COR-L47 (cell line): Measurements from ENCODE around the gene PFDN2.
A peak's percentile ranks its signal among the peaks of the same experiment; 100 is the strongest.

Source experiments
- DNase-seq: peaks from one replicate; lab custom pipeline; 2025; lab: John Stamatoyannopoulos, UW

PFDN2 gene

DNA sequence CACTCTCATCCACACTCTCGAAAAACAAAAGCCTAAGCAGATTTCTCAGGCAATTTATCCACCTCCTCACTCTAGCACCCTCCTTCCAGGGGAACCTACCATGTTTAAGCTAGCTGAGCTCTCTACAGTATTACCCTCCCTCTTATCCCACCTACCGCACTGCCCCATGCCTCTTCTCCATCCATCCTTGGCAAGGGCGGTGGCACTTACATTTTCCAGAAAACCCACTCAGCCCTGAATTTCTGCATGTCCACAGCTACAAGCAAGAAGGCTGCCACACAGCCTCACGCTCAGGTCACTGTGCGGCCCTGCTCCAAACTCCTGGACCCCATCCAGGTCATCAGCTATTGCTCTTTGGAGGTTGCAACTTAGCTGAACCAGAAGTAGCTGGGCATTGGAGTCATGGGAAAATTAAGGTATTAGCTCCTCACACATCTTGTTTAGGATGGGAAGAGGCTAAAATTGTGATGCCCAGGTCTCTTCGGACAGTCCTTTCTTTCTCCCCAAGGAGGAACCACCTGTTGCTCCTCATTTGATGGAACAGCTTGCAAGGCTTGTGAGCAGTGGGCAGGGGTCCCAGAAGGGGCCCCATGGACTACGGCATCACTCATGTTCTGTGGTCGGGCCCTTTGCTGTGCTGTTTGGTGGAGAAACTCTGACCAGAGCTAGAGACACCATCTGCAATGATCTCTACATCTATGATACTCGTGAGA, 18.6 kb downstream of the PFDN2 start:
- DNase-seq: no peak

DNA sequence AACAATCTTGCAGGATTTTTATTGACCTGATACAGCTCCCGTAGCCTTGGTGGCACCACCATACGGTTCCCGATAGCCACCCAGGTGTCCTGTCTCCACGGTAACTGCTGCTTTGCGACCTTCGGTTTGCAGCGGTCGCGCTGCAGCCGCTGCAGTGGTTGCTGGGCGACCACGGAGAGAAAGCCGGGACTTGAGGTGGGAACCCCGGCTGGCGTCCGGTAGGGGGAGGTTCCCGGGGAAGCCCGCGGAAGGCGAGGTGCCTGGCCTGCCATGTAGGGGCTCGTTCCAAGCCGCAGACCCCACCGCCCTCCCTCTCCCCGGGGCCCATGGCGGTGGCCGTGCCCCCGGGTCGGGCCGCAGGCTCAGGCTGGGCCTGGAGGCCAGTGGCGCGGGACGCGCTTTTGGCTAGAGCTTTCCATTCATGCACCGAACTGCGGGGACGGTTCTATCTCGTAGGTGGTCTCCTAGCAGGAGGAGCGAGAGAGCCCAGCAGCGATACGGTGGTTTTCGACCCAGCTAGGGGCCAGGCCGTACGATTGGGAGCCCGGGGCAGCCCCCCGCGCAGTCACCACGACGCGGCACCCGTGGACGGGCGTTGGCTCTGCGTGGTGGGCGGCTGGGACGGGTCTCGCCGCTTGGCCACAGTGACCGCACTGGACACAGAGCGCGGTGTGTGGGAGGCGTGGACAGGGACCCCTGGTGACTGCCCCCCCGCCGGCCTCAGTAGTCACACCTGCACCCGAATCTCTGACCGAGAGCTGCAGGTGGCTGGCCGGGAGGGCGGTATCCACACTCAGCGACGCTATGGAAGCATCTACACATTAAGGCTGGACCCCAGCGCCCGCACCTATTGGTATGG, 19.4 kb downstream of the PFDN2 start, which contains the start of gene KLHDC9:
TSS of gene KLHDC9 (plus strand) at position 152 of the 859 bp plus-strand sequence. CDS start at position 327, 175 bp downstream.
- DNase-seq: peak; percentile 85

DNA sequence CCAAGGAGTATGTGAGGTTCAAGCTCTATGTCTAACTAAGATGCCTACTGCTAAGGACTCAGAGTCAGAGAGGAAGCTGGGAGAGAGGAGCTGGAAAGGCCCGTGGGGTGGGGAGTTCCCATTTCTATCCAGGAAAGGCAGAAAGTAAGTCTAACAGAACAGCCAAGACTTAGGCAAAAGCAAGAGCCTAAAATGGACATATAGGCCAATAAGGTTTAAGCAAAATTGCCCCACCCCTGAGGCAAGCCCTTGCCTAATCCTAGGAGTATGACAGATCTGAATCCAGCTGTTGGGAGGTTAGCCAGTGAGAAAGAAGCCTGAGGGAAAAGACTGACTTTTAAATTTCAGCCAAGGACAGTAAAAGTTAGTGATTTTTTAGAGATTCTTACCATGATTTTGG, 21.3 kb downstream of the PFDN2 start:
- no peak for DNase-seq

DNA sequence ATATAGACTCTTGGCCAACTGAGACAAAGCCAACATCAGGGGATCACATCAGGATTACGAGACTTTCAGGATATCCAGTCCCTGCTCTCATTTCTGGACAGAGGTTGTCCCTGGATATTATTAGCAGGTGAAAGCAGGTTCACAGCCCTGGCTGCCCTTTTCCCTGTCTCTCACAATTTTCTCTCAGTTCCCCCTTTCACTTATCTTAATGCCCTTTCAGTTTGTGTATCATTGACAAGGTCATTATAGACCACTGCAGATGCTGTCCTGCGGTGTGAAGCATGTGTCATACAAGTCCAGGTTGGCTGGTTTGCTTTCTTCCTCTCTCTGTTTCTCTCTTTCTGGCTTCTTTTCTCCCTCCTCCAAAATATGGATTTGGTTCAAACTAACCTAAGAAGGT, 21.8 kb downstream of the PFDN2 start:
- no peak for DNase-seq

DNA sequence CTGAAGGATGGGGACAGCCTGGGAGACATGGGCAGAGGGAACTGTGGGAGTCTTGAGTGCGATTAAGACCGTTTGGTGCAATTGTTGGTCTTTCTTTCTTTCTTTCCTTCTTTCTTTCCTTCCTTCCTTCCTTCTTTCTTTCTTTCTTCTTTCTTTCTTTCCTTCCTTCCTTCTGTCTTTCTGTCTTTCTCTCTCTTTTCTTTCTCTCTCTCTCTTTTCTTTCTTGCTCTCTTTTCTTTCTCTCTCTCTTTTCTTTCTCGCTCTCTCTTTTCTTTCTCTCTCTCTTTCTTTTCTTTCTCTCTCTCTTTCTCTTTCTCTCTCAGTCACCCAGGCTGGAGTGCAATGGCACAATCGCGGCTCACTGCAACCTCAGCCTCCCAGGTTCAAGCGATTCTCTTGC, 22.6 kb downstream of the PFDN2 start:
- DNase-seq: no peak

DNA sequence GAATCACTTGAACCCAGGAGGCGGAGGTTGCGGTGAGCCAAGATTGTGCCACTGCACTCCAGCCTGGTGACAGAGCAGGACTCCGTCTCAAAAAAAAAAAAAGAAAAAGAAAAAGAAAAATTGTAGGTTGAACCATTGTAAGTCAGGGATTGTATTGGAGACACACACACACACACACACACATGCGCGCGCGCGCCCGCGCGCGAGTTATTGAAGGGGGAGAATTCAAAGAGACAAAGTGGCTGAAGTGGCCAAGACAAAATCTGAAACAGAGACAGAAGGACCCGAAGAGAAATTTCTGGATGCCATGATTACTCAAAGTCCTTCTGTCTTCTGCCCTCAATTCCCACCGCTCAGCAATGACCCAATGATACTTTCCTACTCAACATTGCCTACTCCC, 23.4 kb downstream of the PFDN2 start:
- DNase-seq: no peak

DNA sequence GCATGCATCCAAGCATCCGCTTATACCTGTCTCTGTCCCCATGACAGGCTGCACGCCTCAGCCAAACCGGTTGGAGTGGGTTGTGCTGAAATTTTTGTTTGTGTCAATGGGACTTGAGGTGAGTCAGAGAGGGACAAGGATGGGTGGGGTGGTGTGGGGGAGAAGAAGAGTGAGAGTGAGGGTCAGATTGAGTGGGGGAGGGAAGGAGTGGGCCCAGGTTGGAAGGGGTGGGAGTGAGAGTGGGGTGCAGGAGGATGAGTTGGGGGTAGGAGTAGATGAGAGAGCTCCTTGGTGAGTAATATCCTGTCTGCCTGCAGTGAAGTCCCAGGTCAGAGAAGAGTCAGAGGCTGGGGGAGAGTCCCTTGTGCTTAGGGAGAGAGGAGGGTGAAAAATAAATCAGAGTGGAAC, 25.2 kb downstream of the PFDN2 start:
- DNase-seq: no peak

DNA sequence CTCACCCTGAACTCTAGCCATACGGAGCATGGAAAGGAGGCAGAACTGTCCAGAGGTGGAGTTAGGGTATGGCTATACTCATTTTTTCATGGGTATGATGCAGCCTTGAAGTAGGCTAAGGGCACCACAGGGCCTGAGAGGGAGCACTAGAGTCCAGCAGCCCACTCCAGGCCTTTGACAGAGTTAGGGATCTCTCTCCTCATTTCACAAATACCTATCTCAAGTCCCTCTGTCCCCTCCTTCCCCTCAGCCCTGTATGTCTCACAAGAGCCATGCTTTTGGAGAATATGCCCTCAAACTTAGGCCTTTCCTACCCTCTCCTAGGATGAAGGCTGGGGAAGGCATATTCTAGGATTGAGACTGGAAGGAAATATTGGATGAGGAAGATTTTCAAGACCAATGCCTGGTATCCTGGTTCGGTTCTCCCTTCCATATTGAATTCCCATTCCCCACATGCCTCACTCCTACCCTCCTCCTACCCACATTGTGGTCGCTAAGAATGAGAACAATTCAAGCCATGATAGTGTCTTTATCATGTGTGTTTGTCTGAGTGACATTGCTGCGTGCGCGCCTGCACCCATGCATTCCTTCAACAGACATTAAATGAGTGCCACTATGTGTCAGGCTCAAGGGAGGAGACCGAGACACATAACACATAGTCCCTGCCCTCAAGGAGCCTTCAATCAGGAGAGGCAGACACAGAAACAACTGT, 25.9 kb downstream of the PFDN2 start:
- DNase-seq: no peak

DNA sequence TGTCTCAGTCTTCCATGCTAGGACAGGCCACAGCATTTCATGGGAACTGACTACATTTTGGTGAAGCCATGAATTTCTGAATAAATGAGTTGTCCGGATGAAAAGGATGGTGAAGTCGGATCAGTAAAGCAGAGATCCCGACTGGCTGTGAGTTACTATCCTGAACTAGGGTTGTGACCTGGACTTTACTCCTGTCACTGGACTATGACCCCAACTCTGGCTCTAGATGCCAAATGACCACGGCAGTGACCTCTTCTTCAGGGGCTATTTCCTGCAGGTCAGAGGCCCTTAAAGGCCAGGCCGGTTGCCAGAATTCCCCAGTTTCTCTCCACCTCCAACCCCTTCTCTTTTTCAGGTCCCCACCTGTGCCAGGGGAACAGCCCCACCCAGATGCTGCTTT, 26.7 kb downstream of the PFDN2 start:
- no peak for DNase-seq

DNA sequence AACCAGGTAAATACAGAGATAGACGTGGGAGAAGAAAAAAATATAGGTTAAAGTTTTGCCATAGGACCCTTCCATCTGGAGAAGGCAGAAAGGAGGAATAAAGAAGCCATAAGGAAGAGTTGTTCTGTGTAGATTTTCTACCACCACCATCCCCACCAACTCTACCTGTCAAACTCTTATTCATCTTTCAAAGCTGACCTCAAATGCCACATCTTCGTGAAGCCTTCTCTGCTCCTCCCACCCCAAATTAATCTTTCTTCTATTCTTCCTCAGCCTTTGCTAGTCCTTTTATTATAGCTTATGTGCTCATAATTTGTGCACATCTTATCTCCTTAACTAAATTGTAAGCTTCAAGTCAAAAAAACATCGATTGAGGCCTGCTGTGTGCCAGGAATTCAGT, 27.2 kb downstream of the PFDN2 start:
- DNase-seq: no peak

DNA sequence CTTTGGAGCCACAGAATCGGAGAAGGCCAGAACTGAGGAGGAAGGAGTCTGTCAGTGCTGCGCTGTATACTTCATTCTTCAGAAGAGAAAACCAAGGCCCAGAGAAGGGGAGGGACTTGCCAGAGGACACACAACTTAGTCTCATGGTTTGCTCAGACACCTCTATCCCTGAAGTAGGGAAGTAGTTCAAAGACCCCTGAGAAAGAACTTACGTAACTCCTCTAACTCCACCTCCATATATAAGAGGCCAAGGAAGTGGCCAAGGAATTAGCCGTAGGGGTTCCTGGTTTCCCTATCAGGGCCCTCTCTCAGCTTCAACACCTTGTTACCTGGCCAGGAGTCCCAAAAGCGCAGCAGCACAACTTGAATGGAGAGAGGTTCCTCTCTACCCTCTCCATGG, 27.9 kb downstream of the PFDN2 start:
- no peak for DNase-seq

DNA sequence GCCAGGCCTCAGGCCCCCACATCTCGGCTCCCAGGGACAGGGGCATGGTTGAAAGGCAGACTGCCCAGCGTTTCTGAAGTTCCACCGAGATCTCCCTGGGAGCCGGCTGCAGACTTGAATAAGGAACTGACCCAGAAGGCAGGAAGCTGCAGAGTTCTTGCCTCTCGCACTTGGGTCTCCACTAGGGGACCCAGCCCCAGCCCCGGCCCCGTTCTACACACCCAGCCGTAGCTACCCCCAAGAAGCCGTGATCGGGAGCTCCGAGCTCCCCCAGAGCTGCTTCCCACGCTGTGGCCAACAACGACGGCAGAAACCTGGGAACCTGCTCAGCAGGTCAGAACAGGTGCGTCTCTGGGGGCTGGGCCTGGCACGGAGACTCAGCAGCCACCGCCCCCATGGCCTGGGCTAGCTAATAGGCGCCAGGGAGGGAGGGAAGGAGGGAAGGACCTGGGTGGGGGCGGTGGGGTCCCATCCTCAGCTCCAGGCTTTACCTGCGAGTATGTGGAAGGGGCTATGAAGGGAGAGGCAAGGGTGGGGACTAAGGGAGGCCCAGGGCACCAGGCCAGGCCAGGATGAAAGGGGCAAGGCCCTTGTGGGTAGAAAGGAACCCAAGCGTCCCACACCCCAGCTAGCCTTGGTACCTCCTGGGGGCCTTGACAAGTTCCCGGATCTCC, 28.4 kb downstream of the PFDN2 start, which contains the start of gene NECTIN4:
TSS of gene NECTIN4 (minus strand) at position 308 of the 674 bp plus-strand sequence. CDS start at position 46, 262 bp downstream.
- no peak for DNase-seq

DNA sequence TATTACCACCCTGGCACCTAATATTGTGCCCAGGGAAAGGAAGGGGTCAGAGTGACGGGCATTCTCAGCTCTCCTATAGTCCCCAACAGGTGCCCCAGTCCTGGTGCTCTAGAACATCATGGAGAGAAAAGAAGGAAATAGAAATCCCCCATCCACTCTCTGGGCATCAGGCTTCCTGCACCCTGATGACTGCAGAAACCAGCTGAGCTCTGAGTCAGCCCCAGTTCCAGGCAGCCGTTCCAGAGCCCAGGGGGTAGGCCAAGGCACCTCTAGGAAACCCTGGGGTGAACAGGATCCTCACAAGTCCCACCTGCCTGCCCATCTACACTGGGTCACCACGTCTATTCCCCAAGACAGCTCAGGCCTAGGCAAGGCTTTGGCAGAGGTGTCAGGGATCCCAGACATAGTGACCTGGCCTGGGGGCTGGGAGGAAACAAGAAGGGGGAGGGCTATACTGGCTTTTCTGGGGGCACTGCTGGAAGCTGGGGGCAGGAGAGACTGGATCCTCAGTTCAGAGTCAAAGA, 29.2 kb downstream of the PFDN2 start:
- DNase-seq: no peak

DNA sequence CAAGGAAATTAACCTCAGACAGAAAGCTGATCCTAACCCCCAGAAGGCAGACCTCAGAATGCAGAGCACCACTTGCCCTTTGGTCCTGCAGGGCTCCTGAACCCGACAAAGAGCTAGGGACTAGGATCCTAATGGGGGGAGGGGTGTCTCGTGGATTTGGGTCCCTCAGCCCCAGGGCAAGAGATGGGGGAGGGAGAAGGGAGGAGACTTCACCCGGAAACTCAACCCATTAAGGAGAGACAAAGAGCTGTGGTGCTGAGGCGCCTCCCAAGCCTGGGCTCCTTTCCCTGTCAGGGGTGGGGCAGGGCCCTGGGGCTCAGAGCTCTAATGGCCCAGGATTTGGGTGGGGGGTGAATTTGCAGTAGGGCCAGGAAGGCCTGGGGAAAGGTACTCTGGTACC, 31.4 kb downstream of the PFDN2 start:
- DNase-seq: no peak

DNA sequence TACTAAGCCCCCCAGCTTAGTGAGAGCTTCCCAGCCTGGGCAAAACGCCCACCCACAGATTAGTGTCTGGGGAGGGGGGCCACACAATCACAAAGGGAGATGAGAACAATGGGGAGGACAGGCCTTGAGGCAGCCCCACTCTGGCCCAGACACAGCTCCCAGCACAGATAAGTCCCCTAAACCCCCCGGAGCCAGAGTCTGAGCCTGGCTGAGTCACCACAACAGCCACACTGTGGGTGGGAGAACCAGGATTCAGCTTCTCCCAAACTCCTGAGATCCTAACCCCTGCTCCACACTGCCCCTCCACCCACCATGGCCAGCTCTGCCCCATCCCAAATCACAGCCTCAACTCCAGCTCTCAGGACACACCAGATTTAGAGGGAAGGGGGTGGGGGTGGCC, 32.7 kb downstream of the PFDN2 start:
- DNase-seq: no peak

DNA sequence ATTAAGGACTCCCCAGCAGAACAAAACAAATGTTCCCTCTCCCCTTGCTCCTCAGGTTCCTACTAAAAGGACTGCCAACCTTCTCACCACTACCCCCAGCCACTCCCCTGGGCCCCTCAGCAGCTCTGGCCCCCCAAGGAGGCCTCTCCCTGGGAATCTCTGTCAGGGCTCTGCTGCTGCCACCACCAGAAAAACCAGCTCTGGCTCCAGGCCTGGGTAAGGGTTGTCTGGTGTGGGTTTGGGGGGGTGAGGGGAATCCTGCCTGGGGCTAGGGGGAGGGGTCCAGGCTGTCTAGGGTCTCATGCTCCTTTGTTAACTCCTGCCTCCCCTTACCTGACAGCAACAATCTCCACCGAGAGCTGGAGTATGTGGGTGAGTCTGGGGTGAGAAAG, 33.2 kb downstream of the PFDN2 start:
- no peak for DNase-seq

DNA sequence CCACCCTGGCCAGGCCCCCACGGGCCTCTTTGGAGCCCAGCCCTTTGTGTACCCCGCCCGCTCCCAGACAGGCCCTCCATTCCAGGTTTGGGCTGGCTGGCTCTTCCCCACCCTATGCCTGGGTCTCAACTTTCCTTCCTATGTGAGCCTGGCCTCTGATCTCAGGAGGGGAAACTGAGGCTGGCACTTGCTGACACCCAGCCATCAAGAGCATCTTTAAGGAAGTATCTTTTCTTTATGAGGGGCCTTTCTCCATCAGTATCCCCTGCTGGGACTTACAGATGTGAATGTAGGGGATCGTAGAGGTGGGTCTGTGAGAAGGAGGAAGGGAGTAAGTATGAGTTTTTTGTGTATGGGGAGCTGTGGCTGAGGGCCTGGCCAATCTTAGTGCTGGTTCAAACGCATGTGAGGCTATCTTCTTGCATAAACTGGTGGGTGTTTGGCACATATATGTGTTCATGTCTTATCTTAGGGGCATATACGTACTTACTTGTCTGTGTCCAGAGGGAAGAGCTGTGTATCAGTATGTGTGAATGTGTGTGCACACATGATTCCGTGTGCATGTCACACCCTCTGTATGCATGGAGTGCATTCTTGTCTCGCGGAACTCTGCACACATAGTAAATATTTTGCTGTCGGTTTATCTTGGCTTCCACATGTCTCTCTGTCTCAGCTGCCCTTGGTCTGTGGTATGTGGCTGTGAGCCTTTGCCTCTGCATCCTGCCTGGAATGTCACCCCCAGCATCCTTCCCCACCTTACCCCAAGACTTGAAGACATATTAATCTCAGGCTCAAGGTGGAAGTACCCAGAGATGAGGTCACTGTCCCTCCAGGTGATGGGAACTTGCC, 33.9 kb downstream of the PFDN2 start:
- no peak for DNase-seq

DNA sequence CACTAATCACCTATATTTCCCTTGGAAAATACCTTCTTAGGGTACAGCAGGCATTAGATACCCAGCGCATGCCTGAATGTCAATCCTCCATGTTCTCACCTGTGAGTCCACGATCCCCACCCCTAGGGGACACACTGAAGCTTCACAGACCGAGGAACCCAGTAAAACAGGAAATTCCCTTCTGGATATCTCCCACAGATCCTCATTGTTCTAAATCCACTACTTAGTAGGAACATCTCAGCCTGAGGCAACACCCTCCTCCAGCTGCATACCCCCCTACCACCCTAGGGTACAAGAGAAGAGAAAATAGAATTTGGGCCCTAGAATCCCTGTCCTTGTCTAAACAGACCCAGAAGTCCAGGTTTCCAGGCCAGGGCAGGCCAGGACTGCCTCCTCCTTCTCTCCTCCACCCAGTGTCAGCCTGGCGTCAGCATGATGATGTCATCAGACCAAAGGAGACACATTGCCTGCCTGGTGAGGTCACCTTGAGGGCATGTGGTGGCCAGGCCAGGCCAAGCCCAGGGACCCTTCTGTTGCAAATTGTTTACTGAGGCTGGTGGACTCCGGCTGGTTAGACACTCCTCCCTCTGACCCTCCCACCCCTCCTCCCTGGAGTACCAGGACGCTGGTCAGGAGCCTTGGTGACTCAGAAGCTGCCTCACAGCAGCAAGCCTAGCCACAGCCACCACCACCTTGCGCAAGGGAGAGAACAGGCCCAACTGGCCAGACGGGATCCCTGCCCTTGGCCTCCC, 34.7 kb downstream of the PFDN2 start:
- no peak for DNase-seq

DNA sequence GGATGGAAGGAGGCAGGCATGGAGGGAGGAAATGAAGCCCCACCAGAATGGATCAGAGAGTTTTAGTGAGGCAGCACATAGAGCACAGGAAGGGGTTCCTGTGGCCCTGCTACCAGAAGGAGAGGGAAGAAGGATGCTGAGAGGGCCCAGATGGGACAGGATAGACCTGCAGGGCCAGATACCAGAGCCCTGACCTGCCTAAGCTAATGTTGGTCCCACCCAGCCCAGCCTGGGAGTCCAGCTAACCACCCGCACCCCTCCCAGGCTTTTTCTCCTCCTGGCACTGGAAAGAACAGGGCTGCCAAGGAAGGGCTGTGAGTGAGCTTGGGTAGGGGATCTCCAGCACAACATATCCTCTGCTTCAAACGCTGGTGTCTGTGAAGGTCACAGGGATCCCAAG, 35.4 kb downstream of the PFDN2 start:
- DNase-seq: no peak

DNA sequence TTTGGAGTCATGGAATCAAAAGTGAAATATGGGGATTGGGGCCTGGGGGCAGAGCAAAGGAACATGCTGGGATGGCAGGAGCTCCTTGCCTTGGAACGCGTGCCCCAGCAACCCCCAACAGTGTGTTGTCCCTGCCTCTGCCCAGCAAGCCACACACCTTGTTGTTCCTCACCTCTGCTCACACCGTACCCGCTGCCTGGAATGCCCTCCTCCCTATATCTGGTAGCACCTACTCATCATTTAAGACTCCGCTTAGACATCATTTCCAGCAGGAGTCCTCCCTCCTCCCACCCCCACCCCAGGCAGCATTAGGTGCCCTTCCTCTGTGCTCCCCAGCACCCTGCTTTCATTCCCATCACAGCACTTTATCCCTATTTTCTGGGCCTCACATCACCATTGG, 36.3 kb downstream of the PFDN2 start:
- no peak for DNase-seq
